GM18858 (cell line): ENCODE data around the gene PRB3.

Source experiments
- ATAC-seq: cut with Tn5 transposase; IDR thresholded peaks from one replicate; pipeline ENCODE4 v1.9.1; 2021; ENCODE audit not compliant: unreplicated experiment

The PRB3 gene

DNA sequence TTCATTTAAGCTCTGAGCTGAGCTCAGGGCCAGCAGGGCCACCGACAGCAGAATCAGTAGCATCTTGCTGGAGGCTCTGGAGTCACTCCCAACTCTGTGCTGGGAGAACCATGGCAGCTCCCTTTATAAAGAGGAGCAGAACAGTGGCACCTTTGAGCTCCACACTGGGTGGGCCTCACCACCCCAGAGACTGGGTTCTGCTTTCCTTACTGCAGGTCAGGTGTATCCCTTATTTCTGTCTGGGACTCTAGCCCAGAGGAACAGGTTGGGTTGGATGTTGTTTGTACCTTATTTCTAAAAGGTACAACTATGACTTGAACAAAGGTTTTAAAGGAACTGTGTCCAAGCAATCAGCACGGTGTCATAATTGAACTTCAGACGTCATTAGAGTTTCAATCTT lies at the start of gene PRB3:
TSS of gene PRB3 (minus strand) at position 101 of the 400 bp plus-strand sequence. CDS start at position 63, 38 bp downstream.
- ATAC-seq, result no peak

DNA sequence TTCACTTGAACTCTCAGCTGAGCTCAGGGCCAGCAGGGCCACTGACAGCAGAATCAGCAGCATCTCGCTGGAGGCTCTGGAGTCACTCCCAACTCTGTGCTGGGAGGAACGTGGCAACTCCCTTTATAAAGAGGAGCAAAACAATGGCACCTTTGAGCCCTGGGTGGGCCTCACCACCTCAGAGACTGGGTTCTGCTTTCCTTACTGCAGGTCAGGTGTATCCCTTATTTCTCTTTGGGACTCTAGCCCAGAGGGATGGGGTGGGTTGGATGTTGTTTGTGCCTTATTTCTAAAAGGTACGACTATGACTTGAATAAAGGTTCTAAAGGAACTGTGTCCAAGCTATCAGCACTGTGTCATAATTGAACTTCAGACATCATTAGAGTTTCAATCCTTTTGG lies 40.8 kb upstream of the PRB3 start, which contains the start of gene PRB4:
TSS of gene PRB4 (minus strand) at position 101 of the 400 bp plus-strand sequence. CDS start at position 63, 38 bp downstream.
- ATAC-seq, result no peak

DNA sequence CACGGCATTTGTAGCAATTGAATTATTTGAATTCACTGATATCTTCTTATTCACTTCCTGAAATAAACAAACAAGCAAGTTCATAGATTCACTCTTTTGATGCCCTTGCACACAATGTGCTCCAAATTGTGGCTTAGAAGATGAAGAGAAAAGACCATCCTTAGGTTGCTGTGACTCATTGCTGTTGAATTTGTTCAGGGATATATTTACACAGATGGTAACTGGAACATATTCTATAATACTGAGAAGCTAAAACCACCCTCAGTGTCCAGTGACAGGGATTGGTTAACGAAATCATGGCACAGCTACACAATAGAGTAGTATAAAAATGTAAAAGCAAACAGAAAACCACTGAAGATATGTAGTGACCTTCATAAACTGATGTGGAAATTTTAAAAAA lies 37.6 kb upstream of the PRB3 start:
- ATAC-seq, result no peak

DNA sequence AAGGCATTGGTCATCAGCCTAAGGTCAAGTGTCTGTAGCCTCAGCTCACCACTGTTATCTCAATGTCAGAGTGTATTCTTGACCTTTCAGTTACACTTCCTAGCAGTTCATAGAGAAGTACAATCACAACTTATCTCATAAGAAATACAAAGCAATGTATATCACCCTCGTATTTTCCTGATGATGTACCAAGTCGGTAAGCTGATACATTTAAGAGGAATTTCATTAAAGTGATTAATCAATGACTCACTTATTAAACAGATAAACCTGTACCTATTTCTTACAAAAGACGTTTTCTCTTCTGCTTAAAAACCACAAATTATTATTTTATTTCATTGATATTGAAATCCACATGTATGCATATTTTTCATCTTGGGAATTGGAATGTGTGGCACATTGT lies 3.9 kb upstream of the PRB3 start:
- ATAC-seq, result no peak

DNA sequence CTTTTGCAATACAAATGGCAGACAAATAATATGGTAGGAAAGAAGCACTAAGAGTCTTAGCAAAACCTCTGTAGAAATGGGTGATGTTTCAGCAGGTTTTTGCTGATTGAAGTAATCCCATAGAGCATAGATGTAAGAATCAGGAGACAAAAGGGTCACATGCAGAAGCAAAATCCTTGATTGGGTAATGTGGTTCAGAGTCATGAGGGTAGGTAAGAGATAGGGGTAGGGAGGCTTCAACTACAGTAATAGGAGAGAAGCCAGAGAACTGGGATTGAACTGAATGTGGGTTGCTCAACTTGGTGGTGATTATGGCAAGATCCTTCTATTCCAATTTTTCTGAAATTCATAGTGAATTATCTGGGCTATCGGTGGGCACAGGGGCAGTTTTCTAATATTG lies 5.0 kb downstream of the PRB3 start:
- no peak for ATAC-seq

DNA sequence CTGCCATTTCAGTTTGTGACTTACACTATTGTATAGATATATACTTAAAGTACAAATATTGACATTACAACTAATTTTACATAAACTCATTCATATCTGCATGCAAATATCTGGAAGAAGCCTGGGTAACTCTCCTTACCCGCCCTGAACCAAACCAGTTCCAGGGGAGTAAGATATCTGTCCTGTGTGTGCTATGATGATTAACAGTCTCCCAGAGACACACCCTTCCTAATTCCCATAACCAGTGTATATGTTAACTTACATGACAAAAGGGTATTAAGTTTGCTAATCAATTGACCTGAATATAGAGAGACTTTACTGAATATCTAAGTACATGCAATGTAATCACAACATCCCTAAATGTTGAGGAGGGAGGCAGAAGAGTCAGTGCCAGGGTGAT lies 23.0 kb downstream of the PRB3 start:
- ATAC-seq, result no peak

DNA sequence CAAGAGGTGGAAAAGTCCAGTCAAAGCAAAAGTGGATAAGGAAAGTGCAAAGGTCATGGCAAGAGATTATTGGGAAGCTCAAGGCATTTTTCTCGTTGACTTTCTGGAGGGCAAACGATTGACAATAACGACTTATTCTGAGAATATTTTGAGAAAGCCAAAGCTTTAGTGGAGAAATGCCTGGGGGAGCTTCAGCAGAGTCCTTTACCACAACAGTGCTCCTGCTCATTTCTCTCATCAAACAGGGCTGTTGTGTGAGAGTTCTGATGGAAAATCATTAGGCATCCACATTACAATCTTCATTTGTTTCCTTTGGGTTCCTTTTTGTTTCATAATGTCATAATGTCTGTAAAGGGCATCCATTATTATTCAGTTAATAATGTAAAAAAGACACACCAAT lies 26.9 kb downstream of the PRB3 start:
- no peak for ATAC-seq

DNA sequence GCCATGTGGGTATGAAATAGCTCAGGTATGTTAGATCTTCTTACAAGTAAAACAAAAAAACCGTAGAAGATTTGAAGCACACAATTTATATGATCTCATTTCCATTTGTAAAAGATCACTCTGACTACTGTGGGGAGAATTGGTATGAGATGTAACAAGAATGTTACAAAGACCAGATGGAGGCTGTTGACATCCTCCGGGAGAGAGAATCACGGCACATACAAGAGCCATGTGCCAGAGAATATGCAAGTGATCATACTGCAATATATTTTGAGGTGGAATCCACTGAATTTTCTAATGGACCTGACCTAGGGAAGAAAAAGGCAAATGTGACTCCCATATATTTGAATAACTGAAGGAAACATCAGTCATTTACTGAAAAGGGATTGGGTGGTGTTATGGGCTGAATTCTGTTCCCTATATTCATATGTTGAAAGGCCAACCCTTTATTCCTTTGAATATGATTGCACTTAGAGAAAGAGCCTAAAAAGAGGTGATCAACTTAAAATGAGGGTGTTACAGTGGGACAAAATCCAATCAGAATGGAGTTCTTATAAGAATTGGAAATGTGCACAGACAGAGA lies 29.1 kb downstream of the PRB3 start:
- no peak for ATAC-seq

DNA sequence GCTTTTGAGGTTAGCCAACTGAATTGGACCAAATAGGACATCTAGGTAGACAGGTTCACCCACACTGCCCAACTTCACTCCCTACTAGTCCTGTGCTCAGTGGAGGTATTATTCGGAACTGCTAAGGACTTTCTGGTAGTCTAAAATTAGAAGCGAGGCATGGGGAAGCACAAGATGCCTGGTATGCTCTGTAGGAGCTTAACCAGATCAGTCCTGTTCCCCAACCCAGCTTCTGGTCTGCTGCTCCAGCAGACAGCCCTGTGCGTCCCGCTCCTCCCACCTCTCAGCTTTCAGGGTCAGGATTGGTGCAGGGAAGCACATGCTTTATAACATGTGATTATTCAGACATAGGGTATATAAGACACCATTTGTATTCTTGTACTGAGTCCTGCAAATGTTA lies 31.2 kb downstream of the PRB3 start:
- ATAC-seq, result no peak

DNA sequence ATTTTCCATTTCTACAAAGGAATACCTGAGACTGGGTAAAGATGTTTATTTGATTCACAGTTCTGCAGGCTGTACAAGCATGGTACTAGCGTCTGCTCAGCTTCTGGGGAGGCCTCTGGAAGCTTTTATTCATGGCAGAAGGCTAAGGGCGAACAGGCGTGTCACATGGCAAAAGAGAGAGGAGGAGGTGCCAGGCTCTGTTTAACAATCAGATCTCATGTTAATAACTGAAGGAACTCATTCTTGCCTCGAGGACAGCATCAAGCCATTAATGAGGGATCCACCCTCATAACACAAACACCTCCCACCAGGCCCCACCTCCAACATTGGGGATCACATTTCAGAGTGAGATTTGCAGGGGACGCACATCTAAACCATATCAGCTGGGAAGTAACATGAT lies 36.0 kb downstream of the PRB3 start:
- ATAC-seq, result no peak

DNA sequence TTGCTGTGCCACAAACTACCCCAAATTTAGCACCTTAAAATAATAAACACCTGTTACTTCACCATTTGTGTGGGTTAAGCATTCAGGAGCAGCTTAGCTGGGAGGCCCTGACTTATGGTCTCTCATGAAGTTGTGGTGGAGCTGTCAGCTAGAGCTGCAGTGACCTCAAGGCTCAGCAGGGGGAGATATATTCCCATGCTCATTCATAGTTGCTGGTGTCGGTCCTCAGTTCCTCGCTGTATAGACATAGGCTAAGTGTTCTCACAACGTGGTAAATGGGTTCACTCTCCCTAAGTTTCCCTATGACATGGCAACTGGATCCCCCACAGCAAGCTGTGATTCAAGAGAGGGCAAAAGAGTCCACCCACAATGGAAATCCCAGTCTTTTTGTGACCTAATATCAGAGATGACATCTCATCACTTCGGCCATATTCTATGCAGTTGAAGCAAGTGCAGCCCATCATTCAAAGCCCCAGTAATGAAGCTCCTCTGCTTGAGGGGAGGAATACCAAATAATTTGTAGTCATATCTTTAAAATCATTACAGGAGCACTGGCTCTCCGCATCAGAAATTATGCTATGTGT lies 41.1 kb downstream of the PRB3 start:
- no peak for ATAC-seq

DNA sequence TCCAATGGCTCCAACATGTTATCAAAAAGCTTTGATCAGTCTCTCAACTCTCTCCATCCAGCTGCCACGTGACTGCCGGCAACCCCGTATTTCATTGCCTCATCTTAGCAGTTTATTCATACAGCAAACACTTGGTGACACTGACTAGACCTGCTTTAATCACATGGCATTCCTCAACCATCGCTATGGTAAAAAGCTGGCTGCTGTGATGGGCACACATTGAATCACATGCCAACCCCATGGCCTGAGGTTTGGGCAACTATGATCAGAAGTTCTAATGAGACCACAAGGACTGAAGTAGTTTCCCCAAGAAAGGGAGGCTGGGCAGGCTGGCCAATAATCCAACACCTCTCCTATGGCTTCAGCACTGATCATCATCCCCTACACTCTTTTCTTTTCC lies 42.1 kb downstream of the PRB3 start:
- ATAC-seq, result no peak
